Measurements from ENCODE around the gene ZNF462.

ZNF462 gene

GRCh38 chr9:106930477-106930876, 67.5 kb downstream of the ZNF462 start:
- no peak for DNase-seq

- DNase-seq: no peak
Observed at GRCh38 chr9:106931466-106931865, 68.5 kb downstream of the ZNF462 start.

GRCh38 chr9:106932178-106932577, 69.2 kb downstream of the ZNF462 start:
- no peak for DNase-seq

- no peak for DNase-seq
Observed at GRCh38 chr9:106932675-106933074, 69.7 kb downstream of the ZNF462 start.

- no peak for DNase-seq
Observed at GRCh38 chr9:106933470-106933869, 70.5 kb downstream of the ZNF462 start.

GRCh38 chr9:106934442-106935238, 71.7 kb downstream of the ZNF462 start:
- DNase-seq: no peak

- DNase-seq: no peak
Observed at GRCh38 chr9:106936680-106937079, 73.7 kb downstream of the ZNF462 start.

- no peak for DNase-seq
Observed at GRCh38 chr9:106941916-106942315, 79.0 kb downstream of the ZNF462 start.

GRCh38 chr9:106945727-106946660, 83.0 kb downstream of the ZNF462 start:
- no peak for DNase-seq

- DNase-seq: no peak
Observed at GRCh38 chr9:106947106-106947900, 84.3 kb downstream of the ZNF462 start.

- no peak for DNase-seq
Observed at GRCh38 chr9:106953174-106953573, 90.2 kb downstream of the ZNF462 start.

GRCh38 chr9:106954558-106954957, 91.6 kb downstream of the ZNF462 start:
- DNase-seq: no peak

- DNase-seq: no peak
Observed at GRCh38 chr9:106954974-106955850, 92.2 kb downstream of the ZNF462 start.

GRCh38 chr9:106956971-106957370, 94.0 kb downstream of the ZNF462 start:
- DNase-seq: no peak

GRCh38 chr9:106958955-106959657, 96.1 kb downstream of the ZNF462 start:
- DNase-seq: no peak

- DNase-seq: no peak
Observed at GRCh38 chr9:106960258-106960657, 97.3 kb downstream of the ZNF462 start.

- no peak for DNase-seq
Observed at GRCh38 chr9:106961623-106962022, 98.7 kb downstream of the ZNF462 start.

GRCh38 chr9:106962122-106962521, 99.2 kb downstream of the ZNF462 start:
- DNase-seq: no peak

- no peak for DNase-seq
Observed at GRCh38 chr9:106962615-106963363, 99.8 kb downstream of the ZNF462 start.

GRCh38 chr9:106963684-106964083, 100.7 kb downstream of the ZNF462 start:
- DNase-seq: no peak

GRCh38 chr9:106964329-106964728, 101.4 kb downstream of the ZNF462 start:
- DNase-seq: no peak
